ENCODE data around the gene PTPN11. TPM values are rescaled to one million over a fixed set of nuclear protein-coding genes. Genes with fewer than 3 reads are reported as not detected.
"Not testable (repeated sequence)": the region's sequence is repeated elsewhere in the genome, so short reads cannot be mapped to it uniquely, and the experiment has no call there.

The PTPN11 gene
- total and polyA plus RNA-seq, 2 experiments from 2014 or later, result 78.0 to 89.5 TPM

- H3K9ac ChIP-seq, result no peak overlapping the region
- 75 to 76% methylated on average over 4 of the region's 4 CpGs for WGBS, 2 experiments (ENCODE audit: low coverage in 1 of 2, low lambda C conversion rate in 2 of 2, missing lambda C conversion rate in 2 of 2)
- H3K4me2 ChIP-seq (ENCODE audit: unreplicated experiment), result no peak overlapping the region
- no peaks in the 10 kb centered on the region for H3K4me1 ChIP-seq (ENCODE audit: insufficient read depth)
- H3F3A ChIP-seq (ENCODE audit: insufficient read depth), result no peaks in the 10 kb centered on the region
- TF ChIP-seq EZH2phosphoT487 (IDR thresholded peaks at IDR 0.05; ENCODE audit: insufficient read depth, low read depth) (no peak), EZH2 (IDR thresholded peaks at IDR 0.05; ENCODE audit: insufficient read depth, poor library complexity, severe bottlenecking) (no peak)
- no peak for DNase-seq
- H3K79me2 ChIP-seq (ENCODE audit: insufficient read depth), result peaks cover 46% of the 10 kb centered on the region
- H4K20me1 ChIP-seq (ENCODE audit: insufficient read depth), result no peaks in the 10 kb centered on the region
- no peak overlapping the region for H3K27ac ChIP-seq
- no peaks in the 10 kb centered on the region for H3K9me2 ChIP-seq (ENCODE audit: insufficient read depth)
- no peak overlapping the region for H2AFZ ChIP-seq
- peaks cover 33% of the 10 kb centered on the region for H3K36me3 ChIP-seq (ENCODE audit: low read depth)
- in situ Hi-C loops (cut with MboI), result no loop called here
- H3K27me3 ChIP-seq (replicated peaks; ENCODE audit: insufficient read depth), result no peaks in the 10 kb centered on the region
- H3K9me3 ChIP-seq (ENCODE audit: low read depth), result no peaks in the 10 kb centered on the region
- H3K4me3 ChIP-seq, result no peak overlapping the region
These were observed 32.0 kb downstream of the PTPN11 start for GRCh38 chr12:112450725-112451124.

- no peak overlapping the region for H3K4me3 ChIP-seq
- H3K27me3 ChIP-seq (replicated peaks; ENCODE audit: insufficient read depth), result no peaks in the 10 kb centered on the region
- H4K20me1 ChIP-seq (ENCODE audit: insufficient read depth), result no peaks in the 10 kb centered on the region
- no peak for DNase-seq
- H3K36me3 ChIP-seq (ENCODE audit: low read depth), result peaks cover 40% of the 10 kb centered on the region
- H3K4me2 ChIP-seq (ENCODE audit: unreplicated experiment), result no peak overlapping the region
- WGBS, 2 experiments (ENCODE audit: low coverage in 1 of 2, low lambda C conversion rate in 2 of 2, missing lambda C conversion rate in 2 of 2), result 97 to 99% methylated on average over 7 of the region's 7 CpGs
- TF ChIP-seq EZH2phosphoT487 (IDR thresholded peaks at IDR 0.05; ENCODE audit: insufficient read depth, low read depth) (no peak), EZH2 (IDR thresholded peaks at IDR 0.05; ENCODE audit: insufficient read depth, poor library complexity, severe bottlenecking) (no peak)
- in situ Hi-C loops (cut with MboI), result no loop called here
- H3K9me2 ChIP-seq (ENCODE audit: insufficient read depth), result no peaks in the 10 kb centered on the region
- H3K4me1 ChIP-seq (ENCODE audit: insufficient read depth), result no peaks in the 10 kb centered on the region
- H3K79me2 ChIP-seq (ENCODE audit: insufficient read depth), result 0 out of 2 replicates have a peak, but pooled peaks cover 10% of the 10 kb centered on the region
- no peak overlapping the region for H2AFZ ChIP-seq
- no peak overlapping the region for H3K9ac ChIP-seq
- no peaks in the 10 kb centered on the region for H3F3A ChIP-seq (ENCODE audit: insufficient read depth)
- H3K27ac ChIP-seq, result no peak overlapping the region
- no peaks in the 10 kb centered on the region for H3K9me3 ChIP-seq (ENCODE audit: low read depth)
These were observed 37.3 kb downstream of the PTPN11 start for GRCh38 chr12:112456029-112456428.

- H3K4me3 ChIP-seq; in situ Hi-C loops (cut with MboI): not testable (repeated sequence)
- H3K36me3 ChIP-seq (ENCODE audit: low read depth), result peaks cover 47% of the 10 kb centered on the region
These were observed 38.4 kb downstream of the PTPN11 start for GRCh38 chr12:112457142-112457541.

GRCh38 chr12:112458330-112458729 lies 39.6 kb downstream of the PTPN11 start:
- no peaks in the 10 kb centered on the region for H4K20me1 ChIP-seq (ENCODE audit: insufficient read depth)
- H3K79me2 ChIP-seq (ENCODE audit: insufficient read depth), result peaks cover 14% of the 10 kb centered on the region
- H3F3A ChIP-seq (ENCODE audit: insufficient read depth), result no peaks in the 10 kb centered on the region
- no peak overlapping the region for H3K9ac ChIP-seq
- no peak overlapping the region for H2AFZ ChIP-seq
- H3K9me3 ChIP-seq (ENCODE audit: low read depth), result no peaks in the 10 kb centered on the region
- no peak for DNase-seq
- H3K4me1 ChIP-seq (ENCODE audit: insufficient read depth), result no peaks in the 10 kb centered on the region
- no peaks in the 10 kb centered on the region for H3K27me3 ChIP-seq (replicated peaks; ENCODE audit: insufficient read depth)
- H3K9me2 ChIP-seq (ENCODE audit: insufficient read depth), result no peaks in the 10 kb centered on the region
- H3K4me3 ChIP-seq, result no peak overlapping the region
- H3K36me3 ChIP-seq (ENCODE audit: low read depth), result peaks cover 41% of the 10 kb centered on the region
- no peak overlapping the region for H3K27ac ChIP-seq
- 97 to 100% methylated on average over 4 of the region's 4 CpGs for WGBS, 2 experiments (ENCODE audit: low coverage in 1 of 2, low lambda C conversion rate in 2 of 2, missing lambda C conversion rate in 2 of 2)
- TF ChIP-seq EZH2phosphoT487 (IDR thresholded peaks at IDR 0.05; ENCODE audit: insufficient read depth, low read depth) (no peak), EZH2 (IDR thresholded peaks at IDR 0.05; ENCODE audit: insufficient read depth, poor library complexity, severe bottlenecking) (no peak)
- in situ Hi-C loops (cut with MboI), result no loop called here
- H3K4me2 ChIP-seq (ENCODE audit: unreplicated experiment), result no peak overlapping the region

More at GRCh38 chr12:112457142-112457541, 38.4 kb downstream of the PTPN11 start:
- H3K27me3 ChIP-seq (replicated peaks; ENCODE audit: insufficient read depth); H4K20me1 ChIP-seq (ENCODE audit: insufficient read depth); H3F3A ChIP-seq (ENCODE audit: insufficient read depth); H3K4me2 ChIP-seq (ENCODE audit: unreplicated experiment); H3K27ac ChIP-seq; DNase-seq; H3K9me2 ChIP-seq (ENCODE audit: insufficient read depth); H3K9me3 ChIP-seq (ENCODE audit: low read depth); H3K9ac ChIP-seq; H2AFZ ChIP-seq; H3K4me1 ChIP-seq (ENCODE audit: insufficient read depth): not testable (repeated sequence)
- peaks cover 16% of the 10 kb centered on the region for H3K79me2 ChIP-seq (ENCODE audit: insufficient read depth)
- 81 to 100% methylated on average over 1 of the region's 1 CpG for WGBS, 2 experiments (ENCODE audit: low coverage in 1 of 2, low lambda C conversion rate in 2 of 2, missing lambda C conversion rate in 2 of 2)

GRCh38 chr12:112458751-112459150 lies 40.0 kb downstream of the PTPN11 start:
- DNase-seq, result no peak
- in situ Hi-C loops (cut with MboI), result no loop called here
- no peak for TF ChIP-seq EZH2phosphoT487 (IDR thresholded peaks at IDR 0.05; ENCODE audit: insufficient read depth, low read depth)
- TF ChIP-seq EZH2 (IDR thresholded peaks at IDR 0.05; ENCODE audit: insufficient read depth, poor library complexity, severe bottlenecking), result no peak
- Histone ChIP-seq H3K9me3 (ENCODE audit: low read depth) (no peaks in the 10 kb centered on the region), H2AFZ (no peak overlapping the region), H4K20me1 (ENCODE audit: insufficient read depth) (no peaks in the 10 kb centered on the region), H3K27me3 (replicated peaks; ENCODE audit: insufficient read depth) (no peaks in the 10 kb centered on the region), H3K27ac (no peak overlapping the region), H3K4me1 (ENCODE audit: insufficient read depth) (no peaks in the 10 kb centered on the region), H3K9me2 (ENCODE audit: insufficient read depth) (no peaks in the 10 kb centered on the region), H3F3A (ENCODE audit: insufficient read depth) (no peaks in the 10 kb centered on the region), H3K9ac (no peak overlapping the region), H3K36me3 (ENCODE audit: low read depth) (peaks cover 38% of the 10 kb centered on the region), H3K4me2 (ENCODE audit: unreplicated experiment) (no peak overlapping the region), H3K79me2 (ENCODE audit: insufficient read depth) (peaks cover 18% of the 10 kb centered on the region), H3K4me3 (no peak overlapping the region)
- 92 to 96% methylated on average over 5 of the region's 5 CpGs for WGBS, 2 experiments (ENCODE audit: low coverage in 1 of 2, low lambda C conversion rate in 2 of 2, missing lambda C conversion rate in 2 of 2)
